ENCODE results near the gene EDEM2. TPM values are rescaled to one million over a fixed set of nuclear protein-coding genes. Genes with fewer than 3 reads are reported as not detected.
"Not testable (repeated sequence)": the region's sequence is repeated elsewhere in the genome, so short reads cannot be mapped to it uniquely, and the experiment has no call there.

Gene EDEM2
- total RNA-seq, 1 experiment from 2014 or later, result 28.5 TPM

DNA sequence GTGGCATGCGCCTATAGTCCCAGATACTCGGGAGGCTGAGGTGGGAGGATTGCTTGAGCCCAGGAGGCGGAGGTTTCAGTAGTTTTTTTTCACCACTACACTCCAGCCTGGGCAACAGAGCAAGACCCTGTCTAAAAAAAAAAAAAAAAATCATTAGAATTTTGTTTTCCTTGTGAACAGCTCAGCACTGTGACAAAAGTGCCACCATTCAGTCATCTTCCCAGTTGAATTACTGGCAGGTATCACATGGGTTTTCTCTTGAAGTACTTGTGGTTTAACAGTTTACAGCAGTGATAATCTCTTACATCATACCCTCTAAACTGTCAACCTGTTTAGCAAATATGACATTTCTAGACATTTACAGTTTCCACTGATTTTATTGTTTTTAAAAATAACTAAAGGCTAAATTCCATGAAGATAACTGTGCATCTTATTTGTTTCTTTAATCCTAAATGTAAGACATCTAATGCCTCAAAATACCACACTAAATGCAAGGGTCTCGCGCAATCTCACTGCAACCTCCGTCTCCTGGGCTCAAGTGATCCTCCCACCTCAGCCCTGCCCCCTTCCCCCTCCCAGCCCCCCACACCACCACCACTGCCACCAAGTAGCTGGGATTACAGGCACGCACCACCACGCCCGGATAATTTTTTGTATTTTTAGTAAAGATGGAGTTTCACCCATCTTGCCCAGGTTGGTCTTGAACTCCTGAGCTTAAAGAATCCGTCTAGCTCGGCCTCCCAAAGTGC is 61.5 kb downstream of the EDEM2 start:
- POLR2A ChIA-PET (ENCODE audit: unreplicated experiment), result interaction anchor here (0.6 kb wide), 1 partner anchor 32 kb away, joined by 3 read pairs; no protein-coding TSS in a partner anchor
- ATAC-seq, result no peak
- H3K36me3 ChIP-seq (ENCODE audit: low read depth, low read length), result no peaks in the 10 kb centered on the region
- DNase-seq, result no peak
- no peaks in the 10 kb centered on the region for H3K4me1 ChIP-seq (ENCODE audit: insufficient read depth, low read length)
- intact Hi-C loops (cut with micrococcal nuclease), result no loop called here
- no peaks in the 10 kb centered on the region for H3K9me2 ChIP-seq (replicated peaks; ENCODE audit: low read length)
- H3K79me2 ChIP-seq (ENCODE audit: low read length), result peaks cover 93% of the 10 kb centered on the region
- H3F3A ChIP-seq (ENCODE audit: low read length, unreplicated experiment), result no peaks in the 10 kb centered on the region
- no peak overlapping the region for H3K4me3 ChIP-seq (ENCODE audit: low read length)
- H3K4me2 ChIP-seq (ENCODE audit: low read length), result no peak overlapping the region
- no peak overlapping the region for H2AFZ ChIP-seq (ENCODE audit: low read length)
- H4K20me1 ChIP-seq (ENCODE audit: low read length), result peaks cover 21% of the 10 kb centered on the region
- H3K9me3 ChIP-seq (ENCODE audit: low read length), result no peaks in the 10 kb centered on the region
- CTCF ChIA-PET, result no interaction called here
- TF ChIP-seq EZH2 (IDR thresholded peaks at IDR 0.05; ENCODE audit: low read length, unreplicated experiment), result no peak
- BruUV-seq (replicated peaks), result no TSS peak
- no peaks in the 10 kb centered on the region for H3K27me3 ChIP-seq (ENCODE audit: low read length)
- H3K27ac ChIP-seq (ENCODE audit: low read length), result no peak overlapping the region
- no peak overlapping the region for H3K9ac ChIP-seq (ENCODE audit: low read length)

DNA sequence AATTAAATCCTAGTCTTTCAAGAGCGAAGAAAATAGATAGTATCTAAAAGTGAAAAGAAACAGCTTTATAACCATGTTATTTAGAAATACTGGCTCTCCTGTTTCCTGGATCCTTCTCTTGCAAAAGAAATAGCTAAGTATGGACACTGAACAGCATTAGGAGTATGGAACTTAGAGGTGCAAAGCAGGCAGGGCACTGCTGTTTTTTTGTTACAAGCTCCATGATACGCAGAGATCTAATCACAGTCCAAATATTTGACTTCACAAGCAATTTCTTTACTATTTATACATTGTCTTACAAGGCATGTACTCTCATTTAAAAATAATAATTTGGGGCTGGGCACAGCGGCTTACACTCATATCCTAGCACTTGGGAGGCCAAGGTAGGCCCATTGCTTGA is 62.1 kb downstream of the EDEM2 start:
- Histone ChIP-seq H3K4me1 (ENCODE audit: insufficient read depth, low read length) (no peaks in the 10 kb centered on the region), H3K36me3 (ENCODE audit: low read depth, low read length) (no peaks in the 10 kb centered on the region), H3K79me2 (ENCODE audit: low read length) (peaks cover 93% of the 10 kb centered on the region), H4K20me1 (ENCODE audit: low read length) (peaks cover 22% of the 10 kb centered on the region), H3K9ac (ENCODE audit: low read length) (no peak overlapping the region), H3K4me2 (ENCODE audit: low read length) (no peak overlapping the region), H3K27me3 (ENCODE audit: low read length) (no peaks in the 10 kb centered on the region), H3K4me3 (ENCODE audit: low read length) (no peak overlapping the region), H3F3A (ENCODE audit: low read length, unreplicated experiment) (no peaks in the 10 kb centered on the region), H3K27ac (ENCODE audit: low read length) (no peak overlapping the region), H2AFZ (ENCODE audit: low read length) (no peak overlapping the region), H3K9me2 (replicated peaks; ENCODE audit: low read length) (no peaks in the 10 kb centered on the region), H3K9me3 (ENCODE audit: low read length) (no peaks in the 10 kb centered on the region)
- ATAC-seq, result no peak
- ChIA-PET CTCF (interaction anchor here (0.5 kb wide), 1 partner anchor 11 kb away, joined by 5 read pairs; no protein-coding TSS in a partner anchor), POLR2A (ENCODE audit: unreplicated experiment) (interaction anchor here (0.6 kb wide), 1 partner anchor 31 kb away, joined by 3 read pairs; no protein-coding TSS in a partner anchor)
- BruUV-seq (replicated peaks), result no TSS peak
- no peak for DNase-seq
- intact Hi-C loops (cut with micrococcal nuclease), result no loop called here
- TF ChIP-seq, protein P1, sequence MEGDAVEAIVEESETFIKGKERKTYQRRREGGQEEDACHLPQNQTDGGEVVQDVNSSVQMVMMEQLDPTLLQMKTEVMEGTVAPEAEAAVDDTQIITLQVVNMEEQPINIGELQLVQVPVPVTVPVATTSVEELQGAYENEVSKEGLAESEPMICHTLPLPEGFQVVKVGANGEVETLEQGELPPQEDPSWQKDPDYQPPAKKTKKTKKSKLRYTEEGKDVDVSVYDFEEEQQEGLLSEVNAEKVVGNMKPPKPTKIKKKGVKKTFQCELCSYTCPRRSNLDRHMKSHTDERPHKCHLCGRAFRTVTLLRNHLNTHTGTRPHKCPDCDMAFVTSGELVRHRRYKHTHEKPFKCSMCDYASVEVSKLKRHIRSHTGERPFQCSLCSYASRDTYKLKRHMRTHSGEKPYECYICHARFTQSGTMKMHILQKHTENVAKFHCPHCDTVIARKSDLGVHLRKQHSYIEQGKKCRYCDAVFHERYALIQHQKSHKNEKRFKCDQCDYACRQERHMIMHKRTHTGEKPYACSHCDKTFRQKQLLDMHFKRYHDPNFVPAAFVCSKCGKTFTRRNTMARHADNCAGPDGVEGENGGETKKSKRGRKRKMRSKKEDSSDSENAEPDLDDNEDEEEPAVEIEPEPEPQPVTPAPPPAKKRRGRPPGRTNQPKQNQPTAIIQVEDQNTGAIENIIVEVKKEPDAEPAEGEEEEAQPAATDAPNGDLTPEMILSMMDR (conservative IDR thresholded peaks at IDR 0.05; ENCODE audit: low read depth, low read length), result no peak
- no peak for TF ChIP-seq EZH2 (IDR thresholded peaks at IDR 0.05; ENCODE audit: low read length, unreplicated experiment)
- no peak for TF ChIP-seq EZH2phosphoT487 (IDR thresholded peaks at IDR 0.05; ENCODE audit: borderline replicate concordance, low read length)

DNA sequence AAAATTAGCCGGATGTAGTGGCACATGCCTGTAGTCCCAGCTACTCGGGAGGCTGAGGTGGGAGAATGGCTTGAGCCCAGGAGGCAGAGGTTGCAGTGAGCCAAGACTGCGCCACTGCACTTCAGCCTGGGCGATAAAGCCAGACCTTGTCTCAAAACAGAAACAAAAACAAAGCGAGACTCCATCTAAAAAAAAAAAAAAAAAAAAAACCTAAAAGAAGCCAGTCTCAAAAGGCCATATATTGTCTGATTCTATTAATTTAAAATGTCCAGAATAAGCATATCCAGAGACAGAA is 66.8 kb downstream of the EDEM2 start:
- Histone ChIP-seq H3K36me3 (ENCODE audit: low read depth, low read length) (peaks cover 15% of the 10 kb centered on the region), H4K20me1 (ENCODE audit: low read length) (peaks cover 12% of the 10 kb centered on the region), H3K79me2 (ENCODE audit: low read length) (peaks cover 62% of the 10 kb centered on the region)
- H3K4me1 ChIP-seq (ENCODE audit: insufficient read depth, low read length); H3K4me3 ChIP-seq (ENCODE audit: low read length); H3K4me2 ChIP-seq (ENCODE audit: low read length); DNase-seq; H3K27ac ChIP-seq (ENCODE audit: low read length); H3K27me3 ChIP-seq (ENCODE audit: low read length); BruUV-seq (replicated peaks); ATAC-seq; H3K9ac ChIP-seq (ENCODE audit: low read length); POLR2A ChIA-PET (ENCODE audit: unreplicated experiment); CTCF ChIA-PET; H3K9me2 ChIP-seq (replicated peaks; ENCODE audit: low read length); H3K9me3 ChIP-seq (ENCODE audit: low read length); intact Hi-C loops (cut with micrococcal nuclease); H3F3A ChIP-seq (ENCODE audit: low read length, unreplicated experiment); H2AFZ ChIP-seq (ENCODE audit: low read length): not testable (repeated sequence)

Data from PC-3 (cell line).